GM21423 (cell line): Measurements from ENCODE around the gene MRPS27.

Experiments
- ATAC-seq: cut with Tn5 transposase; IDR thresholded peaks from one replicate; pipeline ENCODE4 v1.9.1; 2021; ENCODE audit warnings: mild to moderate bottlenecking, moderate library complexity; ENCODE audit not compliant: unreplicated experiment

Gene MRPS27

GRCh38 chr5:72266862-72267261, 53.2 kb downstream of the MRPS27 start:
- no peak for ATAC-seq

DNA sequence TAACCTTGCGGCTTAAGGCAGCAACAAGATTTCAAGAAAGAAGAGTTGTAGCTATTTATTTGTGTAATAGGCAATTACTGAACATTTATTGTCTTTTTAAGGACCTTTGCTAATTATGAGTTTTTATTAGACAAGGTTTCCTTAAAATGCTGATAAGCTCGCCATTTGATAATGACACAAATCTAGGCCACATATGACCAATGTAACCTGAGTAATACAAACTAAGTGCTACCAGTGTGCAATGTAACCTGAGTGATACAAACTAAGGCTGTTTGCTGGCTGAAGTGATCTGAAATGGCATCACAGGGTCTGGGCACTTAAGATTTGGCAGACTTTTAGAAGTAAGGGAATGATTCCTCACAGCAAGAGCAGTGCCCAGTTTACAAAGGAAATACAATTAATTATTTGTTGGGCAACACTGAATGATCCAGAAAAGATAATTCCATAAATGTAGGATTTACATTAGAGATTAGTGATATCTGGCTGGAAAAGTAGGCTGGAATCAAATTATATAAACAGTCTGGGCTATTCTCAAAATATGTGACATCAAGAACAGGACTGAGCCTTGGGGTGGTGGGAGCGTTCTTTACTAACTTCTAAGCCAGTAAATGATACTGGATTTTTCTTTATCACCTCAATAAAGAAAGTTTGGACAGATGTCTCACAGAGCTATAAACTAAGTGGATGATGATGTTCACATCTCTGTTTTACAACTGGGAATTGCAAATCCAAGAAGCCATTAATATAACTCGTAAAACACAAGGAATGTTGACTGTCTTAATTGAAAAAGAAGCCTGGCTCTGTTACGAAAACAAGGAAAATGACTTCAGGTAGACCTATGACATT, 54.8 kb downstream of the MRPS27 start:
- ATAC-seq = no peak

GRCh38 chr5:72256536-72256935, 63.5 kb downstream of the MRPS27 start:
- ATAC-seq = no peak

DNA sequence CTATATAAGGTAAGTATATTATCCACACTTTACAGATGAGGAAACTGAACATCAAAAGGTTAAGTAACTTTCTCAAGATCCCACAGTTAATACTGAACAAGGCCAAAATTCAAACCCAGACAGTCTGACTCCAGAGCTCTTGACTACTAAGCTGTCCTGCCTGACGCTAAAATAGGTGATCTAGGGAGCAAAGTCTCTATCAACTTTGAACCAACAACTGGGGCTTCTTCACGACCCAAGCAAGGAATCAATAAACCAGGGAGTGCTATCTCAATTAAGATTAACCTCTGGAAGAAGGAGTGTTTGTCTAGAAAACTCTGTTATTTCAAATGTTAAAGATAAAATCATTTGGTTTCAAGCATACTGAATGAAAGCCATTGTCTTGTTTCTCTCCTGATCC, 64.4 kb downstream of the MRPS27 start:
- ATAC-seq = no peak

DNA sequence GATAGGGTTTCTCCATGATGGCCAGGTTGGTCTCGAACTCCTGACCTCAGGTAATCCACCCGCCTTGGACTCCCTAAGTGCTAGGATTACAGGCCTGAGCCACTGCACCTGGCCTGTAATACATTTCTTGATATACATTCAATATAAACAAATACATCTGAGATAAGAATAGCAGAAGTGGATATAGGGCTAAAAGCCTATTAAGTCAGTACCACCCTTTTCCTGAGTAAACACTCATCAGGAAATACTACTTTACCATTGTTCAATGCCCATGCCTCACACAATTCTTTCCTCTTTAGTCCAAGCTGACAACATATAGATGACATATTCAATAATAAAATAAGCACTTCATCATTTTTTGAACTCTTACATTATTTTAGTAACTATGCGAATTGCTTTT, 64.8 kb downstream of the MRPS27 start:
- no peak for ATAC-seq

DNA sequence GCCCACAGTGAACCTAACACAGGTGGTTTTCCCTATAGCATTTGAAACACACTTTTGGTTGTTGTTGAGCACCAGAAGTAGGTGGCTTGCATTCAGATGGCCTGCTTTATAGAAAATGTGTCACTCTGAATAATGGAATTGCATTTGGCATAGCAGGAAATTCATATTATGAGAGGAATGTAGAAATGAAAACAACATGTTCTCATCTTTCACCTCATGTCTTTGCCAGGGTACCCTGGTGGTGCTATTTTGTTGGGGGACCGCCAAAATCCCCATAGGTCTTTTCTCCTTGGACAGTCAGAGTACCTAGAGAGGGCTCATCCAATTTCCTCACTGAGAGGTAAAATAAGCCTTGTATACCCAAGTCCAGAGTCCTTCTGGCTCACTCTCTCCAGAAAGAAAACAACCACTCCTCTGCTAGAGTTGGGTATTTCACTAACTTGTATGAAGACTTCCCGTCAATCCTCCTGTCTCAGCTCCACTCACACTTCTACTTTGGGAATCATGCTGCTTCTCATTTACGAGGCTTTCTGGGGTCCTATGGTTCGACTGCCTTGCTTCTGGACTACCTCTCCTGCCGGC, 67.4 kb downstream of the MRPS27 start:
- no peak for ATAC-seq

DNA sequence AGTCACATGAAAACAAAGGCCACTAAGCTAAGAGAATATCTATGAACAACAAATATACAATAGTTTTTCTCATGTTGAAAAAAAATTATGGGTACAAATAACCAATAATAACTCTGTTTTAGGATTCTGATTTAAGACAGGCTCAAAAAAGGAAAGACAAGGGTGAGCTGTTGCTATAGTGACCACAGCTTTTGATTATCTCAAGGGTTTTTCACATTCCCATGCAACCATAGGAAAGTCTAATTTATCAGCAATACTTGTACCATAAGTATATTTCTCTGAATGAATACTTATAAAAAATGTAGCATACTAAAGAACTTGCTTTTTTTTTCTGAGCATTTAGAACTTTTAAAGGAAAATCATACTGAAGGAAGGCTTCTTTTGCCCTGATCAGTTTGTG, 68.0 kb downstream of the MRPS27 start:
- no peak for ATAC-seq

GRCh38 chr5:72251386-72251785, 68.7 kb downstream of the MRPS27 start:
- ATAC-seq = no peak

DNA sequence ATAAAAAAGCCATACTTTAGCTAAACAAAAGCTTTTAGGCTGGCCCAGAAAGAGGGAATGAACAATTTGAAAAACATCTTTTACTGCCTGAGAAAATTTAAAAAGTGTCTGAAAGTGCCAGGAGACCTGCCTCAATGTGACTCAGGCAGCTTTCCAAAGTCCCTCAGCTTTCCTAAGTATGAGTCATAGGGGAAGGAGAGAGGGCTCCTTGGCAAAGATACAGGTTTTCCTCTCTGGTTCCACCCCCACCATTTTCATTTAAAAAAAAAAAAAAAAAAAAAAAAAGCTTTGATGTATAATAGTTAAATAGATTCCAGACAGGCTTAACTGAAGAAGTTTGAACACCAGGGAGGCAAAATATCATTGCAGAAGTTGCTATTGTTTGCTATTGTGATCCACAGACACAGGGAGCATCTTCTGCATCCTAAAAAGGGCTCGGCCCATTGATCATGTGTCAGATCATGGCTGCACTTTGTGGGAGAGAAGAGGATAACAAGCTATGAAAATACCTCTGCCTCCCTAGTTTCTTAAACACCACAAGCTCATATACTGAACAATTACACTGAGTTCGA, 71.5 kb downstream of the MRPS27 start:
- ATAC-seq = no peak

DNA sequence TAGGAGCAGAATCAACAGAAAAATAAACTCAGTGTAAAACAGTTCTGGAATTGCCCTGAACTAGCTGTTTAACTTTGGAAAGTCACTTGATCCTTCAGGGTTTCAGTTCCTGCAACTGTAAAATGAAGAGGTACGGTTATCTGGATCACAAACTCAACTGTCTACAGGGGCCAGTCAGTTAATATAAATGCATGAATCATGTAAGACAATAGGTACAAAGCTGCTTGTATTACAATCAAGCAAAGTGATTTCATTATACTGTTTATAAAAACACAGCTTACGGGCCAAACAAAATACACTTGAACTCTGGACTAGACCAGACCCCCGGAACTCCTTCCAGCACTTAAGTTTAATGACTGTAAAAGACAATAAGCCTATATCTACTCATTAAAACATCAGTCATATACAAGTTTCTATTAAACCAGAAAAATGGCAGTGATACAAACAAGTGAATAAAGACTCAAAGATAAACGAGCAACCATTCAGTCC, 73.0 kb downstream of the MRPS27 start:
- no peak for ATAC-seq

GRCh38 chr5:72245951-72246532, 74.0 kb downstream of the MRPS27 start:
- ATAC-seq = no peak

- ATAC-seq = no peak
Observed at GRCh38 chr5:72245546-72245945, 74.5 kb downstream of the MRPS27 start.

DNA sequence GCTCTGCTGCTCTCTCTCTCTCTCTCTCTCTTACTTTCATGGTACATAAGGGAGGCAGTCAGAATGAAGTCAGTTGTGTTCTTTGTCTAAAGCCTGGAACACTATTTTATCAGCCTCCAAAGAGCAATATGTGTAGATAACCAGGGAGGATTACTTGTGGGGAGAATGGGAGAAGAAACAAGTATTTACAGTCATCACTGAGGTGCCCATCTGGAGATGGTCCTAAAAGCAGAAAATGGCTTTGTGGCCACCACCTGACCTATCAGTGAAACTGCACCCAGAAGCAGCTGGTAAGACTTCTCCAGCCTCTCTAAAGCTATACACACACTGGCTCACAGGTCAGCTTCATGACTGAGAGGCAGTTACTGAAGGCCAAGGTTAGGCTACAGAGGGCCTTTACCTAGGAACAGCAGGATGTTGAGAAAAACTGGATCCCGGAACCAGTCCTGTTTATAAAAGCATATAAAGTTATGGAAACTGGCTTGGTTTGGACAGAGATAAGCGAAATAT, 75.1 kb downstream of the MRPS27 start:
- ATAC-seq = peak; percentile 86

DNA sequence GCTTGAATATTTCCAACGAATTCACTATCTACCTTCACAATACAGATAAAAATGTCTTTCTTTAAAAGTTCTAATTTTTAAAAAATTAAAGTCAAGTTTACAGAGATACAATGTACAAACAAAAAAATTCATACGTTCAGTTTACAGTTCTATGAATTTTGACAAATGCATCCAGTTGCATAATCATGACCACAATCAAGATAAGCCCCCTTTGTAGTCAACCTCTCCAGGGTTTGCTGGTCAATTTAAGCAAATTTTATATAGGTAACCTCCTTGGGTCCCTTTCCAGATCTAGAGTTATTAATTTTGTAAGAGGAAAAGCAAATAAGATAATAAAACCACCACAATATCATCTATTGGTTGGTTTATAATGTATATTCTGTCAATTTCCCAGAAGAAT, 76.3 kb downstream of the MRPS27 start:
- ATAC-seq = no peak

DNA sequence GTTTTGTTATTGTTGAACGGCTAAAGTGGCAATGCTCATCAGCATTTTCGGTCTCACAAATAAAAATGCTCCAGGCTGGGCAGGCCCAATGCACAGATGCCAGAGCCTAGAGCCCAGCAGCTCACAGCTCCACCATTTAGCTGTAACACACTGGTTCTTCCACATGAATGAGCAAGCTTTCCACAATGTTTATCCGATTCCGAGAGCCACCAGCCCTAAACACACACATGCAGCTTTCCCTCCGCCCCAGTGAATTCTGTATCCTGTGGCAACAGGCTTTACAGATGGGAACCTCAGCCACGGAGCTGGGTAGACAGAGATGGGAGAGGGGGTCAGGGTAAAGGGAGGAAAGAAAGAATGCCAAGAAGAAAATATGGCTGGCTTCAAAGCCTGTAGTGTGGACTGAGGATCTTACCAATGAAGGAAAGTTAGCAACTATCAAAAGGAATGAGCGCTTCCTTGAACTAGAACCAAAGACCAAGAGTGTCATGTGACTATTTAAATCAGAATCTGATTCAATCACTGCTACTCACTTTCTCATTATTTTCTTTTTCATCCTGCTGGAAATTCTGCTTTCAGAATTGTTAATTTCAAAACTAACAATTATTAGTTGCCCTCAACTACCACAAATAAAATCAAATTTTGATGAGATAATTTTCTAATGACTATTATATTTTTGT, 77.1 kb downstream of the MRPS27 start:
- no peak for ATAC-seq

DNA sequence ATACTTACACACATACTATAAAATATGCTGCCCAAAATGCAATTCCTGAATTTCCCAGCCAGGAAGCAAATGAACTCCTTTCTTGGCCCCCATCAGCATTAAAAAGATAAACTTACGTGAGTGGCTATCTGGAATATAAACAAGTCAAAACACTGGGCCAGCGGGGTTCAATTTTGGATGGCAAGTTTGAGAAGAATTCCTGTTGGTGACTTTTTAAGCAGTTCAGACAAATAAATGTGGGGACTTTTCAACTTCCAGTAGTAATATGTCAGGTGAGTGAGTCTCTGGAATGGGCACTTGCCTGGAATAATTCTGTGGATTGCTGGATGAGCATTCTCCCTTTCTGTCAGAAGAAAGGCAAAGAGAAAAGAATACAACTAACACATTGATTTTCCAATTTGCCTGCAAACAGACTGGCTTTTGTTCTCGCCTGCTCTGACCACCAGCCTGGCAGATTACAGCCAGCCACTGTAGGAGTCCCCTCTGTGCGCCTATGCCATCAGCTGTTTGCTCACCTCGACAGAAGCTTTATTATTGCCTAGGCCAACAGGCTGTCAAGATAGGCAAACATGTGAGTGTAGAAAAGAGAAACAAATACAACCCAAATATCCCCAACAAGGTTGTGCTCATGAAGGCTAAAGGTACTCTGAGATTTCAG, 78.6 kb downstream of the MRPS27 start:
- no peak for ATAC-seq

GRCh38 chr5:72238712-72239445, 81.2 kb downstream of the MRPS27 start:
- ATAC-seq = no peak

GRCh38 chr5:72237879-72238278, 82.2 kb downstream of the MRPS27 start:
- ATAC-seq = no peak

GRCh38 chr5:72237415-72237814, 82.6 kb downstream of the MRPS27 start:
- ATAC-seq = no peak

GRCh38 chr5:72235725-72236124, 84.3 kb downstream of the MRPS27 start:
- no peak for ATAC-seq
